ENCODE results near the gene OR10T2.

DNA sequence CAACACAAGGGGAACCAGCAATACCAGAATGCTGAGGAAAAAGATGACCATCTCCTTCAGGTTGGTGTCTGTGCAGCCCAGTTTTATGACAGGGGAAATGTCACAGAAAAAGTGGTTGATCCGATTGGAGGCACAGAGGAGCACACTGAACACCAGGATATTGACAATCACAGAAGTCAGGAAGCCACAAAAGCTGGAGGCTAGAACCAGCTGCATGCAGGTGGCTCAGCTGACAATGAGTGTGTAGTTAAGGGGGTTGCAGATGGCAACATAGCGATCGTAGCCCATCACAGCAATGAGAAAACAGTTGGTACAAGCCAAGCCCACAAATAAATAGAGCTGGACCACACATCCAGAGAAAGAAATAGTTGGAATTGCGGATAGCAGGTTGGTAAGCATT, 46.1 kb upstream of the OR10T2 start:
- TF ChIP-seq, protein P1, sequence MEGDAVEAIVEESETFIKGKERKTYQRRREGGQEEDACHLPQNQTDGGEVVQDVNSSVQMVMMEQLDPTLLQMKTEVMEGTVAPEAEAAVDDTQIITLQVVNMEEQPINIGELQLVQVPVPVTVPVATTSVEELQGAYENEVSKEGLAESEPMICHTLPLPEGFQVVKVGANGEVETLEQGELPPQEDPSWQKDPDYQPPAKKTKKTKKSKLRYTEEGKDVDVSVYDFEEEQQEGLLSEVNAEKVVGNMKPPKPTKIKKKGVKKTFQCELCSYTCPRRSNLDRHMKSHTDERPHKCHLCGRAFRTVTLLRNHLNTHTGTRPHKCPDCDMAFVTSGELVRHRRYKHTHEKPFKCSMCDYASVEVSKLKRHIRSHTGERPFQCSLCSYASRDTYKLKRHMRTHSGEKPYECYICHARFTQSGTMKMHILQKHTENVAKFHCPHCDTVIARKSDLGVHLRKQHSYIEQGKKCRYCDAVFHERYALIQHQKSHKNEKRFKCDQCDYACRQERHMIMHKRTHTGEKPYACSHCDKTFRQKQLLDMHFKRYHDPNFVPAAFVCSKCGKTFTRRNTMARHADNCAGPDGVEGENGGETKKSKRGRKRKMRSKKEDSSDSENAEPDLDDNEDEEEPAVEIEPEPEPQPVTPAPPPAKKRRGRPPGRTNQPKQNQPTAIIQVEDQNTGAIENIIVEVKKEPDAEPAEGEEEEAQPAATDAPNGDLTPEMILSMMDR (conservative IDR thresholded peaks at IDR 0.05; ENCODE audit: low read length), result no peak
- TF ChIP-seq EZH2phosphoT487 (IDR thresholded peaks at IDR 0.05; ENCODE audit: borderline replicate concordance, low read depth, low read length), result no peak
